Astrocyte (in vitro differentiated cells and primary cell): ENCODE data around the gene ZCCHC18. TPM values are rescaled to one million over a fixed set of nuclear protein-coding genes. Genes with fewer than 3 reads are reported as not detected.

Experiments used
- DNase-seq: peaks from one replicate; pipeline ENCODE4 v3.0.0-alpha.2; 2010; ENCODE audit warnings: low read depth
- FAIRE-seq: peaks from 2 replicates; lab custom pipeline; 2011; peaks lifted over from hg19 to GRCh38; lab: Jason Lieb, UNC
- H2AFZ ChIP-seq: 2 replicates; pipeline ENCODE4 v1.6.0; 2012; ENCODE audit warnings: low read depth, low read length, inconsistent platforms
- H3K27ac ChIP-seq: 2 replicates; pipeline ENCODE4 v1.5.1; 2011; ENCODE audit warnings: low read depth, low read length, inconsistent platforms
- H3K27me3 ChIP-seq: 2 replicates; pipeline ENCODE4 v1.6.0; 2011; ENCODE audit warnings: low read length, inconsistent platforms; ENCODE audit not compliant: insufficient read depth
- H3K36me3 ChIP-seq: 2 replicates; pipeline ENCODE4 v1.5.1; 2011; ENCODE audit warnings: low read length, inconsistent platforms; ENCODE audit not compliant: insufficient read depth
- H3K4me1 ChIP-seq: 2 replicates; pipeline ENCODE4 v1.5.1; 2011; ENCODE audit warnings: low read length, inconsistent platforms; ENCODE audit not compliant: insufficient read depth
- H3K4me2 ChIP-seq: 2 replicates; pipeline ENCODE4 v1.6.0; 2012; ENCODE audit warnings: low read length, inconsistent platforms
- H3K4me3 ChIP-seq: 2 replicates; pipeline ENCODE4 v1.5.1; 2011; ENCODE audit warnings: low read depth, mild to moderate bottlenecking, low read length, inconsistent platforms; ENCODE audit not compliant: insufficient read depth
- H3K79me2 ChIP-seq: 2 replicates; pipeline ENCODE4 v1.6.0; 2012; ENCODE audit warnings: mild to moderate bottlenecking, low read length, inconsistent platforms; ENCODE audit not compliant: insufficient read depth
- H3K9ac ChIP-seq: 2 replicates; pipeline ENCODE4 v1.6.0; 2012; ENCODE audit warnings: mild to moderate bottlenecking, low read length, inconsistent platforms
- H3K9me3 ChIP-seq: 2 replicates; pipeline ENCODE4 v1.5.1; 2012; ENCODE audit warnings: low read depth, mild to moderate bottlenecking, low read length, inconsistent platforms; ENCODE audit not compliant: insufficient read depth
- H4K20me1 ChIP-seq: 2 replicates; pipeline ENCODE4 v1.6.0; 2012; ENCODE audit warnings: low read length, inconsistent platforms; ENCODE audit not compliant: insufficient read depth
- H3K27ac Mint-ChIP-seq: one replicate; pipeline ENCODE4 v1.8.0; 2021; ENCODE audit warnings: mild to moderate bottlenecking, mixed read lengths; ENCODE audit not compliant: unreplicated experiment
- H3K27me3 Mint-ChIP-seq: one replicate; pipeline ENCODE4 v1.8.0; 2021; ENCODE audit warnings: low read depth, mixed read lengths; ENCODE audit not compliant: unreplicated experiment
- H3K36me3 Mint-ChIP-seq: one replicate; pipeline ENCODE4 v1.8.0; 2021; ENCODE audit warnings: low read depth, mixed read lengths; ENCODE audit not compliant: unreplicated experiment
- H3K4me1 Mint-ChIP-seq: one replicate; pipeline ENCODE4 v1.8.0; 2021; ENCODE audit warnings: low read depth, mixed read lengths; ENCODE audit not compliant: unreplicated experiment
- H3K4me3 Mint-ChIP-seq: one replicate; pipeline ENCODE4 v1.8.0; 2021; ENCODE audit warnings: mild to moderate bottlenecking, moderate library complexity, mixed read lengths; ENCODE audit not compliant: unreplicated experiment
- H3K9me3 Mint-ChIP-seq: one replicate; pipeline ENCODE4 v1.8.0; 2021; ENCODE audit warnings: mild to moderate bottlenecking, mixed read lengths; ENCODE audit not compliant: unreplicated experiment
- EZH2 ChIP-seq: IDR thresholded peaks from 2 replicates; pipeline ENCODE4 v1.6.1; 2012; ENCODE audit warnings: mild to moderate bottlenecking, low read length, inconsistent platforms; ENCODE audit not compliant: insufficient read depth
- total RNA-seq: library from RNA; stranded (reverse); gene quantifications from 2 replicates; pipeline ENCODE4 v1.2.1, GENCODE V29; 2021
- TF ChIP-seq, protein P1 (sequence below): IDR thresholded peaks from 2 replicates; pipeline ENCODE4 v1.5.1; 2011; ENCODE audit warnings: low read depth, mild to moderate bottlenecking, inconsistent platforms, low read length, moderate library complexity; ENCODE audit not compliant: insufficient read depth

ZCCHC18 gene
- total RNA-seq, 1 donor from 2014 or later: 0.98 TPM

DNA sequence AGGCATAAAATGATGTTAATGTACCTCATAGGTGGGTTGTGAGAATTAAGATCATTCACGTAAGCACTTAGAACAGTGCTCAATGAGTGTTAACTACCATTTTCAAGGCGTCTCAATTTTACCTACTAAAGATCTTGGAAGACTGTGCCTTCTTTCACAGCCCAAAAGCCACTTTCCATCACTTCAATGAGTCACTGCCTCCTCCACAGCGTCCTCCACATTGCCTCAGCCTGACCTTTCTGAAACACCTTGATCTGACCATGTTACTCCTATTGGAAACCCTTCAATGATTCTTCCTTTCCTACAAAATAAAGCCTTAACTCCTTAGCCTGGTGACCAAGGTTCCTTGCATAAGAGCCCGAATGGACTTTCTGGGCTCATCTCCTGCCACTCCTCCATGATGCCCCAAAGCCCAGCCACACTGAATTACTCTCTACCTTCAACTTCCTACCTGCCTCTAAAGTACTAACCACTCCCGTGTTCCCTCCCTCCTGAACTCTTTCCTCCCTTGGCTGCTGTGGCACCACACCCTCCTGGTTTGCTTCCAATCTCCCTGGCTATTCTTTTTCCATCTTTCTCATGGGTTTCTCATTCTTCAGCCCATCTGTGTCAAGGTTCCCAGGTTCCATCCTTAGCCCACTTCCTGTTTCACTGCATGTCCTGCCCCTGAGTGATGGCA, 22.4 kb downstream of the ZCCHC18 start:
- H3K27me3 Mint-ChIP-seq: no peaks in the 10 kb centered on the region
- Histone ChIP-seq H3K9me3 (no peaks in the 10 kb centered on the region), H3K9ac (no peak overlapping the region), H2AFZ (no peak overlapping the region), H3K27me3 (no peaks in the 10 kb centered on the region), H3K27ac (no peak overlapping the region), H3K79me2 (peaks cover 7% of the 10 kb centered on the region), H3K4me2 (no peak overlapping the region), H4K20me1 (no peaks in the 10 kb centered on the region), H3K36me3 (no peaks in the 10 kb centered on the region), H3K4me1 (no peaks in the 10 kb centered on the region), H3K4me3 (no peak overlapping the region)
- no peak overlapping the region for H3K27ac Mint-ChIP-seq
- H3K4me3 Mint-ChIP-seq: no peak overlapping the region
- DNase-seq (no peak), FAIRE-seq (peak; percentile 84)
- peaks cover 6% of the 10 kb centered on the region for H3K36me3 Mint-ChIP-seq
- peaks cover 6% of the 10 kb centered on the region for H3K4me1 Mint-ChIP-seq
- TF ChIP-seq EZH2: no peak
- TF ChIP-seq, protein P1, sequence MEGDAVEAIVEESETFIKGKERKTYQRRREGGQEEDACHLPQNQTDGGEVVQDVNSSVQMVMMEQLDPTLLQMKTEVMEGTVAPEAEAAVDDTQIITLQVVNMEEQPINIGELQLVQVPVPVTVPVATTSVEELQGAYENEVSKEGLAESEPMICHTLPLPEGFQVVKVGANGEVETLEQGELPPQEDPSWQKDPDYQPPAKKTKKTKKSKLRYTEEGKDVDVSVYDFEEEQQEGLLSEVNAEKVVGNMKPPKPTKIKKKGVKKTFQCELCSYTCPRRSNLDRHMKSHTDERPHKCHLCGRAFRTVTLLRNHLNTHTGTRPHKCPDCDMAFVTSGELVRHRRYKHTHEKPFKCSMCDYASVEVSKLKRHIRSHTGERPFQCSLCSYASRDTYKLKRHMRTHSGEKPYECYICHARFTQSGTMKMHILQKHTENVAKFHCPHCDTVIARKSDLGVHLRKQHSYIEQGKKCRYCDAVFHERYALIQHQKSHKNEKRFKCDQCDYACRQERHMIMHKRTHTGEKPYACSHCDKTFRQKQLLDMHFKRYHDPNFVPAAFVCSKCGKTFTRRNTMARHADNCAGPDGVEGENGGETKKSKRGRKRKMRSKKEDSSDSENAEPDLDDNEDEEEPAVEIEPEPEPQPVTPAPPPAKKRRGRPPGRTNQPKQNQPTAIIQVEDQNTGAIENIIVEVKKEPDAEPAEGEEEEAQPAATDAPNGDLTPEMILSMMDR: no peak
- H3K9me3 Mint-ChIP-seq: no peaks in the 10 kb centered on the region

- H3K4me3 Mint-ChIP-seq: no peak overlapping the region
- H3K9me3 ChIP-seq: no peaks in the 10 kb centered on the region
- no peaks in the 10 kb centered on the region for H3K9me3 Mint-ChIP-seq
- H3K4me3 ChIP-seq: no peak overlapping the region
- H3K36me3 Mint-ChIP-seq: peaks cover 2% of the 10 kb centered on the region
- H3K4me1 Mint-ChIP-seq: peaks cover 4% of the 10 kb centered on the region
- no peaks in the 10 kb centered on the region for H3K27me3 Mint-ChIP-seq
- H3K36me3 ChIP-seq: no peaks in the 10 kb centered on the region
- no peak overlapping the region for H3K27ac ChIP-seq
- no peak overlapping the region for H2AFZ ChIP-seq
- peaks cover 7% of the 10 kb centered on the region for H3K79me2 ChIP-seq
- H4K20me1 ChIP-seq: no peaks in the 10 kb centered on the region
- DNase-seq (peak; percentile 16), FAIRE-seq (peak; percentile 76)
- H3K9ac ChIP-seq: no peak overlapping the region
- H3K27ac Mint-ChIP-seq: peak overlapping the region; percentile 41
- H3K4me1 ChIP-seq: no peaks in the 10 kb centered on the region
- H3K27me3 ChIP-seq: no peaks in the 10 kb centered on the region
- TF ChIP-seq, protein P1: no peak
- no peak for TF ChIP-seq EZH2
- no peak overlapping the region for H3K4me2 ChIP-seq
Measured at GRCh38 chrX:104135677-104136076, 23.4 kb downstream of the ZCCHC18 start.
